NCI-H446 (cell line): ENCODE measurements around the gene TBC1D1.

Source experiments
- DNase-seq, 2 experiments: peaks; one replicate each; lab custom pipeline; 2025; lab: John Stamatoyannopoulos, UW

TBC1D1 gene

GRCh38 chr4:38172078-38172477, 281.2 kb downstream of the TBC1D1 start:
- DNase-seq = no peak

- DNase-seq = no peak
Measured at GRCh38 chr4:38173935-38174518, 283.1 kb downstream of the TBC1D1 start.

GRCh38 chr4:38174801-38175200, 283.9 kb downstream of the TBC1D1 start:
- no peak for DNase-seq

- DNase-seq = no peak
Measured at GRCh38 chr4:38176165-38176564, 285.3 kb downstream of the TBC1D1 start.

GRCh38 chr4:38177035-38177546, 286.2 kb downstream of the TBC1D1 start:
- no peak for DNase-seq

- no peak for DNase-seq
Measured at GRCh38 chr4:38177641-38178391, 286.9 kb downstream of the TBC1D1 start.

- DNase-seq = no peak
Measured at GRCh38 chr4:38178392-38178995, 287.6 kb downstream of the TBC1D1 start.

- DNase-seq = peak; percentile 34 to 77
Measured at GRCh38 chr4:38179690-38180377, 288.9 kb downstream of the TBC1D1 start.

GRCh38 chr4:38180456-38180855, 289.6 kb downstream of the TBC1D1 start:
- DNase-seq = no peak

- no peak for DNase-seq
Measured at GRCh38 chr4:38181286-38181685, 290.4 kb downstream of the TBC1D1 start.

- DNase-seq = no peak
Measured at GRCh38 chr4:38182334-38182998, 291.6 kb downstream of the TBC1D1 start.

- DNase-seq = no peak
Measured at GRCh38 chr4:38184404-38184803, 293.5 kb downstream of the TBC1D1 start.

GRCh38 chr4:38185406-38186144, 294.7 kb downstream of the TBC1D1 start:
- DNase-seq = no peak

- no peak for DNase-seq
Measured at GRCh38 chr4:38188136-38188535, 297.3 kb downstream of the TBC1D1 start.

GRCh38 chr4:38188631-38189101, 297.8 kb downstream of the TBC1D1 start:
- DNase-seq = no peak
